ENCODE measurements around the gene PPIA. TPM values are rescaled to one million over a fixed set of nuclear protein-coding genes. Genes with fewer than 3 reads are reported as not detected.

PPIA gene
- total RNA-seq, 1 experiment from 2014 or later, result 4,122 TPM

- Histone ChIP-seq H3K4me3 (ENCODE audit: insufficient read depth, low read depth, low read length) (no peak overlapping the region), H3K27me3 (ENCODE audit: control insufficient read depth, insufficient read depth, low read length) (no peaks in the 10 kb centered on the region), H3K36me3 (replicated peaks; ENCODE audit: control insufficient read depth, insufficient read depth, low read length) (peaks cover 38% of the 10 kb centered on the region)
- peak; percentile 43 for DNase-seq
Measured at GRCh38 chr7:44759246-44759645, 37.2 kb upstream of the PPIA start.

- Histone ChIP-seq H3K27me3 (ENCODE audit: control insufficient read depth, insufficient read depth, low read length) (no peaks in the 10 kb centered on the region), H3K36me3 (replicated peaks; ENCODE audit: control insufficient read depth, insufficient read depth, low read length) (peaks cover 46% of the 10 kb centered on the region), H3K4me3 (ENCODE audit: insufficient read depth, low read depth, low read length) (no peak overlapping the region)
- peak; percentile 42 for DNase-seq
Measured at GRCh38 chr7:44760034-44760580, 36.4 kb upstream of the PPIA start.

- peak; percentile 89 for DNase-seq
- H3K36me3 ChIP-seq (replicated peaks; ENCODE audit: control insufficient read depth, insufficient read depth, low read length), result peaks cover 53% of the 10 kb centered on the region
- no peak overlapping the region for H3K4me3 ChIP-seq (ENCODE audit: insufficient read depth, low read depth, low read length)
- no peaks in the 10 kb centered on the region for H3K27me3 ChIP-seq (ENCODE audit: control insufficient read depth, insufficient read depth, low read length)
Measured at GRCh38 chr7:44761207-44762161, 35.0 kb upstream of the PPIA start.

- peak; percentile 39 for DNase-seq
- no peak overlapping the region for H3K4me3 ChIP-seq (ENCODE audit: insufficient read depth, low read depth, low read length)
- peaks cover 52% of the 10 kb centered on the region for H3K36me3 ChIP-seq (replicated peaks; ENCODE audit: control insufficient read depth, insufficient read depth, low read length)
- no peaks in the 10 kb centered on the region for H3K27me3 ChIP-seq (ENCODE audit: control insufficient read depth, insufficient read depth, low read length)
Measured at GRCh38 chr7:44762300-44762699, 34.2 kb upstream of the PPIA start.

GRCh38 chr7:44762726-44763522, 33.6 kb upstream of the PPIA start:
- peak; percentile 50 for DNase-seq
- H3K4me3 ChIP-seq (ENCODE audit: insufficient read depth, low read depth, low read length), result no peak overlapping the region
- H3K36me3 ChIP-seq (replicated peaks; ENCODE audit: control insufficient read depth, insufficient read depth, low read length), result peaks cover 56% of the 10 kb centered on the region

GRCh38 chr7:44764081-44764480, 32.4 kb upstream of the PPIA start:
- Histone ChIP-seq H3K4me3 (ENCODE audit: insufficient read depth, low read depth, low read length) (no peak overlapping the region), H3K36me3 (replicated peaks; ENCODE audit: control insufficient read depth, insufficient read depth, low read length) (peaks cover 53% of the 10 kb centered on the region), H3K27me3 (ENCODE audit: control insufficient read depth, insufficient read depth, low read length) (no peaks in the 10 kb centered on the region)
- DNase-seq, result peak; percentile 19

More at GRCh38 chr7:44762726-44763522, 33.6 kb upstream of the PPIA start:
- H3K27me3 ChIP-seq (ENCODE audit: control insufficient read depth, insufficient read depth, low read length), result no peaks in the 10 kb centered on the region

GRCh38 chr7:44764665-44765578, 31.6 kb upstream of the PPIA start:
- Histone ChIP-seq H3K36me3 (replicated peaks; ENCODE audit: control insufficient read depth, insufficient read depth, low read length) (peaks cover 53% of the 10 kb centered on the region), H3K27me3 (ENCODE audit: control insufficient read depth, insufficient read depth, low read length) (no peaks in the 10 kb centered on the region), H3K4me3 (ENCODE audit: insufficient read depth, low read depth, low read length) (no peak overlapping the region)
- DNase-seq, result peak; percentile 54

GRCh38 chr7:44765579-44766415, 30.7 kb upstream of the PPIA start:
- DNase-seq, result peak; percentile 41
- no peaks in the 10 kb centered on the region for H3K27me3 ChIP-seq (ENCODE audit: control insufficient read depth, insufficient read depth, low read length)
- H3K36me3 ChIP-seq (replicated peaks; ENCODE audit: control insufficient read depth, insufficient read depth, low read length), result peaks cover 49% of the 10 kb centered on the region
- H3K4me3 ChIP-seq (ENCODE audit: insufficient read depth, low read depth, low read length), result no peak overlapping the region

GRCh38 chr7:44766416-44766801, 30.1 kb upstream of the PPIA start:
- Histone ChIP-seq H3K27me3 (ENCODE audit: control insufficient read depth, insufficient read depth, low read length) (no peaks in the 10 kb centered on the region), H3K4me3 (ENCODE audit: insufficient read depth, low read depth, low read length) (no peak overlapping the region), H3K36me3 (replicated peaks; ENCODE audit: control insufficient read depth, insufficient read depth, low read length) (peaks cover 46% of the 10 kb centered on the region)
- no peak for DNase-seq

- peaks cover 43% of the 10 kb centered on the region for H3K36me3 ChIP-seq (replicated peaks; ENCODE audit: control insufficient read depth, insufficient read depth, low read length)
- no peak overlapping the region for H3K4me3 ChIP-seq (ENCODE audit: insufficient read depth, low read depth, low read length)
- DNase-seq, result peak; percentile 45
- no peaks in the 10 kb centered on the region for H3K27me3 ChIP-seq (ENCODE audit: control insufficient read depth, insufficient read depth, low read length)
Measured at GRCh38 chr7:44767134-44767911, 29.2 kb upstream of the PPIA start.

- H3K4me3 ChIP-seq (ENCODE audit: insufficient read depth, low read depth, low read length), result no peak overlapping the region
- DNase-seq, result peak; percentile 50
- H3K27me3 ChIP-seq (ENCODE audit: control insufficient read depth, insufficient read depth, low read length), result no peaks in the 10 kb centered on the region
- H3K36me3 ChIP-seq (replicated peaks; ENCODE audit: control insufficient read depth, insufficient read depth, low read length), result peaks cover 38% of the 10 kb centered on the region
Measured at GRCh38 chr7:44767912-44768627, 28.4 kb upstream of the PPIA start.
